Esophagus (tissue), 2 donors: ENCODE results near the gene NAT9. TPM values are rescaled to one million over a fixed set of nuclear protein-coding genes. Genes with fewer than 3 reads are reported as not detected.

Source experiments
- H3K27ac ChIP-seq, 2 donors: one replicate each; pipeline ENCODE4 v1.5.1; 2013; ENCODE audit warnings: low read depth in 2 of 2, mild to moderate bottlenecking in 2 of 2, inconsistent platforms in 1 of 2, low read length in 1 of 2, moderate library complexity in 1 of 2
- H3K27me3 ChIP-seq, 2 donors: one replicate each; pipeline ENCODE4 v1.6.1; 2013; ENCODE audit warnings: low read length in 2 of 2, control low read depth in 1 of 2, mild to moderate bottlenecking in 1 of 2; ENCODE audit not compliant: insufficient read depth in 2 of 2, control insufficient read depth in 1 of 2
- H3K36me3 ChIP-seq, 2 donors: one replicate each; pipeline ENCODE4 v1.6.1; 2013; ENCODE audit warnings: low read length in 1 of 2; ENCODE audit not compliant: control insufficient read depth in 2 of 2, insufficient read depth in 2 of 2
- H3K4me1 ChIP-seq, 2 donors: one replicate each; pipeline ENCODE4 v1.6.1; 2013; ENCODE audit warnings: low read length in 1 of 2; ENCODE audit not compliant: control insufficient read depth in 2 of 2, insufficient read depth in 2 of 2
- H3K4me3 ChIP-seq, 2 donors: one replicate each; pipeline ENCODE4 v1.5.1; 2013; ENCODE audit warnings: low read length in 2 of 2, mild to moderate bottlenecking in 2 of 2, low read depth in 1 of 2, moderate library complexity in 1 of 2
- H3K9me3 ChIP-seq, 2 donors: one replicate each; pipeline ENCODE4 v1.6.1; 2013; ENCODE audit warnings: mild to moderate bottlenecking in 2 of 2, low read depth in 1 of 2, low read length in 1 of 2, moderate library complexity in 1 of 2; ENCODE audit not compliant: control insufficient read depth in 2 of 2, insufficient read depth in 1 of 2
- WGBS, 2 donors: extraction: QIAGEN DNeasy Blood & Tissue Kit; methylation state at CpG; one replicate each; pipeline ENCODE4 v1.1.7; 2013; 5-methylcytosine and 5-hydroxymethylcytosine counted together
- polyA plus RNA-seq, 2 donors: library from polyadenylated mRNA; stranded (reverse); fragments of 200-250 nt; gene quantifications; one replicate each; pipeline ENCODE4 v1.2.3, GENCODE V29; 2013
- donor health status: healthy with polysubstance abuse.
- donor health status: Bipolar disorder and iron deficiency.

The NAT9 gene
- polyA plus RNA-seq, 2 donors, result 19.7 to 25.6 TPM

DNA sequence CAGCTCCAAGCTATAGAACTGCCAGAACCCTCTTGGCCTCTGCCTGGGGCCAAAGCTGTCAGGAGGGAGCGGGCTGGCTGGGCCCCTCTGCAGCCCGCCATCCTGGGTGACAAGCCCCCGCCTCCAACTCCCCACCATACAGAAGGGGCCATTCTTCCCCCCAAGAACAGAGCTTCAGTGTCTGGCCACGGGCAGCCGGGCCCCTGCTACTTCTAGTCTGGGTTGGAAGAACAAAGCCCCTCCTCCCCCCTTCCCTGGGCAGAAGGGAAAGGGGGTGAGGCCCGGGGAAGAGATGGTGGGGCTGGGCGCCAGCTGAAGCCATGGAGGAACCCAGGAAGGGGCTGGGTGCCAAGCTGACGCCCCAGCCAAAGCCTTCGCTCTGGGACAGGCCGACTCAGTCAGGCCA, 9.0 kb downstream of the NAT9 start:
- 59 to 65% methylated on average over 10 of the region's 10 CpGs for WGBS, 2 donors
- no peak overlapping the region for H3K4me3 ChIP-seq
- peaks cover 17 to 24% of the 10 kb centered on the region in 2 donors for H3K4me1 ChIP-seq
- no peaks in the 10 kb centered on the region for H3K9me3 ChIP-seq
- peaks cover 17 to 59% of the 10 kb centered on the region in 2 donors for H3K36me3 ChIP-seq
- peak overlapping the region; percentile 58 to 89 for H3K27ac ChIP-seq
- no peaks in the 10 kb centered on the region for H3K27me3 ChIP-seq

DNA sequence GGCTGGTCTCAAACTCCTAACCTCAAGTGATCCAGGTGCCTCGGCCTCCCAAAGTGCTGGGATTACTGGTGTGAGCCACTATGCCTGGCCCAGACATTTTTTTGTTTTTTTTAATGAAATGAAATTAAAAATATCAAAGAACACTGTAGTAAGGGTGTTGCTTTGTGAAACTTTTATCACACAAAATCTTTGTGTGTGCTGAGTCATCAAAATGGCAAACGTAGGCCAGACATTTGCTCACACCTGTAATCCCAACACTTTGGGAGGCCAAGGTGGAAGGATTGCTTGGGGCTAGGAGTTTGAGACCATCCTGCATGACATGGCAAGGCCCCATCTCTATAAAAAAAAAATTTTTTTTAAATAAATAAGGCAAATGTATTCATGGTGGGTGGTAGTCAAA, 9.7 kb downstream of the NAT9 start:
- WGBS, 2 donors, result 68 to 71% methylated on average over 2 of the region's 2 CpGs
- H3K4me3 ChIP-seq, result no peak overlapping the region
- no peaks in the 10 kb centered on the region for H3K27me3 ChIP-seq
- H3K4me1 ChIP-seq, result peaks cover 20 to 31% of the 10 kb centered on the region in 2 donors
- H3K27ac ChIP-seq, result peak overlapping the region in 1 of 2 donors; percentile 89
- H3K9me3 ChIP-seq, result no peaks in the 10 kb centered on the region
- H3K36me3 ChIP-seq, result peaks cover 15 to 57% of the 10 kb centered on the region in 2 donors

DNA sequence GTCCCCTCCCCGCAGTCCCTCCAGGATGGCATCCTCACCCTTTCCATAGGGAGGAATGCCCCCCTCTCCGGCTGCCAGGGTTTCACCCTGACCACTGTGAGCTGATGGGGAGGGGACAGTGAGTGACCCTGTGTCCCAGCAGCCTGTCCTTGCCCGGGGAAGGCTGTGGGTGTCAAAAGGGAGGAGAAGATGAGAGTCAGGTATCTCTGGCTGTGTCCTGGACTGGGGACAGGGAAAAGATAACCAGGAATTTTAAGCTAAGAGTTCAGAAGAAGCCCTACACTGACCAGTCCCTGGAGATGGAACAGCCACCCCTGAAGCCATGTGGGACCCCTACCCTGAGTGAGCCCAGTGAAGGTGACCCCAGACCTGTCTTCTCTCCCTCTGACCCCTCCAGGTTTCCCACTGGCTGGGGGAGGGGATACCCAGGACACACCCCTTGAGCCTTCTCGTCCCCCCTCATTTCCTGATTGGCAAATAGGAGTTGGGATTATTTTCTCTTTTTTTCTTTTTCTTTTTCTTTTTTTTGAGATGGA, 11.3 kb downstream of the NAT9 start:
- 73 to 86% methylated on average over 4 of the region's 4 CpGs for WGBS, 2 donors
- H3K27ac ChIP-seq, result peak overlapping the region in 1 of 2 donors; percentile 11
- H3K36me3 ChIP-seq, result peaks cover 11 to 42% of the 10 kb centered on the region in 2 donors
- no peaks in the 10 kb centered on the region for H3K9me3 ChIP-seq
- H3K4me3 ChIP-seq, result no peak overlapping the region
- no peaks in the 10 kb centered on the region for H3K27me3 ChIP-seq
- H3K4me1 ChIP-seq, result peaks cover 20 to 41% of the 10 kb centered on the region in 2 donors

DNA sequence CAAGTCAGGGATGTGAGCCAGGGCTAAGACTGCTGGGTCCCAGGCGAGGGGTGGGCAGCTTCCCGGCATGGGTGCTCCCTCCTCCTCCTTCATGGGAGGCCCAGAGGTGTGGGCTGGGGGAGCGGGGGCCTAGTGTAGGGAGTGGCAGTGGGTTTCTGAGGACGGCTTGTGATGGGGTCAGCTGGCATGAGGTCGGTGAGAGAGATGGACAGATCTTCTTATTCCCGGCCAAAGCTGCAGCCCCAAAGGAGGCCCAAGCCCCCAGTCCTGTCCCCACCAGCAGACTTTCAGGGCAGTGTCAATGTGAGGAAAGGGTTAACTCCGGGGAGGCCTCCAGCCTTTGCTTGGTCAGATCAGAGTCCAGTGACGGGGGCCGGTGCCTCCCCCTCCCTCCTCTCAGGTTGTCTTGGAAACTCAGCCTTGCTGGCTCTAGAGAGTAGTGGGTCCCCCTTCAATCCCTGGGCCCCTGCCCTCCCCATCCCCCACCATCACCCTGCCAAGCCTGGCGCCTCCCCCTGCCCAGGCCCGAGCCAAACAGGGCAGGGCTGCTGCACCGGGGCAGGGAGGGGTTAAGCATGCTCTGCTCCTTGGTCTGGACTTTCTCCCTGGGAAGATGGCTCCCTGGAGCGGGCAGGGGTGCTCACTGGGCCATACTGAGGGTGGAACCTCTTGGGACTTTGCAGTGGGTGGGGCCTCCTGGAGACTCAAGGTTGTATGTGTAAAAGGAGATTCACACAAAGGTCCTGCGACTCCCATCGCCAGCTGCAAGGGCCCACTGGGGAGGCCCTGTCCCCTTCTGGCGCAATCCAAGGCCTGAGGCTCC, 12.4 kb downstream of the NAT9 start:
- no peaks in the 10 kb centered on the region for H3K9me3 ChIP-seq
- no peaks in the 10 kb centered on the region for H3K27me3 ChIP-seq
- H3K4me3 ChIP-seq, result no peak overlapping the region
- H3K4me1 ChIP-seq, result peaks cover 22 to 50% of the 10 kb centered on the region in 2 donors
- peaks cover 11 to 38% of the 10 kb centered on the region in 2 donors for H3K36me3 ChIP-seq
- 57 to 66% methylated on average over 16 of the region's 16 CpGs for WGBS, 2 donors
- H3K27ac ChIP-seq, result peak overlapping the region in 1 of 2 donors; percentile 5

DNA sequence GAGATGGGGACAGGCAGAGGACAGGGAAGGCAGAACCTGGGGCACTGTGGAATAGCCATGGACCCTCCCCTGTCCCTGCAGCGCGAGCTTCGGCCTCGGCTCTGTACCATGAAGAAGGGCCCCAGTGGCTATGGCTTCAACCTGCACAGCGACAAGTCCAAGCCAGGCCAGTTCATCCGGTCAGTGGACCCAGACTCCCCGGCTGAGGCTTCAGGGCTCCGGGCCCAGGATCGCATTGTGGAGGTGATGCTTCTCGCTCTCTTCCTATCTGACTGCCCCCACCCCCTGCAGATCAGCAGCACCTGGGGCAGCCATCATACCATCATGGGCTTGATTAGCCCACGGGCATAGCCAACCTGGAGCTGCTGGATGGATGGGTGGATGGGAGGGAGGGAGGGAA, 14.2 kb downstream of the NAT9 start:
- WGBS, 2 donors, result 91 to 92% methylated on average over 11 of the region's 11 CpGs

DNA sequence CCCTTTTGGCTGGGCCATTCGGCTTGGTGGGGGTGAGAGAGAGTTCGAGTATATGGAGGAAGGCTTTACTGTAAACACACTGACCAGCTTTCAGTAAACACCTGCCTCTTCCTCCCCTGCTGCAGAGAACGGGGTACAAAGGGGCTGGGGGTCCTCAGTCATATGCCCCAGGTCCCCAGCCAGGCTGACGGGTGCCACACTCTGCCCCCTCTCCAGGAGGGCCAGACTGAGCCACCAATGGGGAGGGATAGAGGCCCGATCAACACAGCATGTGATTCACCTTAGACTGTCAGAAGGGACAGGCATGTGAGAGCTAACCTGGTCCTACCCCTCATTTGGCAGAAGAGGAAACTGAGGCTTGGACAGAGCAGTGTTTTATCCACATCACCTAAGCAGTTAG, 14.7 kb downstream of the NAT9 start:
- peaks cover 4 to 23% of the 10 kb centered on the region in 2 donors for H3K36me3 ChIP-seq

More for the DNA sequence above, 14.2 kb downstream of the NAT9 start:
- H3K9me3 ChIP-seq, result no peaks in the 10 kb centered on the region
- peak overlapping the region; percentile 88 to 95 for H3K27ac ChIP-seq
- H3K27me3 ChIP-seq, result no peaks in the 10 kb centered on the region
- no peak overlapping the region for H3K4me3 ChIP-seq
- H3K4me1 ChIP-seq, result peaks cover 13 to 56% of the 10 kb centered on the region in 2 donors
- H3K36me3 ChIP-seq, result peaks cover 7 to 24% of the 10 kb centered on the region in 2 donors

DNA sequence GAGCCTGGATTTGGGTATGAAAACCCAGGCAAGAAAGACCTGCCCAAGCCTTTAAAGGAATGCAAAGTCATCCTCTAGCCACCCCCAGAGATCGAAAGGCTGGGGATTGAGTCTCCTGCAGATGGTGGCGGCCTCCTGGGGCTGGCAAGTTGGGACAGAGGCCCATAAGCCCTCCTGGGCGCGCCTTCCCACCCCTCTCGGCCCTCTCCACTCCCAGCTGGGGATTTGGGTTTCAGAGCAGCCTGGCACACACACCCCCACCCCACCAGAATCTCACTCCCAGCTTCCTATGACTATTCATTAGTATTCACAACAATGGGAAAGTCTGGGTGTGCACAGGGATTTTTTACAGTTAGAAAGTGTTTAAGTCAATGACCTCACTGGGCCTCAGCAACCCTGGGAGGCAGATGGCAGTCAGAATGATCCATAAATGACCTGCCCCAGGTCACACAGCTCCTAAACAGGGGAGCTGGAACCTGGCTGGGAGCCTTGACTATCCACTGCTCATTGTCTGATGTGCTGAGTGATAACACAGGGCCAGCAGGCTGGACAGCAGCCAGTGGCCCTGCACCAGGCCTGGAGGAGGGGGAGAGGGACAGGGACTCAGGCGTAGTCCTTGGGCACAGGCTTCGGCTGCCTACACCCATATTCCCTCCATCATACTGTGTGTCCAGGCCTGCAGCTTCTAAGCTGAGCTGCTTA, 15.6 kb downstream of the NAT9 start:
- 48 to 54% methylated on average over 7 of the region's 7 CpGs for WGBS, 2 donors
- H3K9me3 ChIP-seq, result no peaks in the 10 kb centered on the region
- H3K4me3 ChIP-seq, result peak overlapping the region in 1 of 2 donors; percentile 2
- peaks cover 4 to 23% of the 10 kb centered on the region in 2 donors for H3K36me3 ChIP-seq
- peak overlapping the region; percentile 88 to 95 for H3K27ac ChIP-seq
- no peaks in the 10 kb centered on the region for H3K27me3 ChIP-seq
- peaks cover 13 to 56% of the 10 kb centered on the region in 2 donors for H3K4me1 ChIP-seq

More for the DNA sequence above, 14.7 kb downstream of the NAT9 start:
- 62% methylated on average over 5 of the region's 5 CpGs for WGBS, 2 donors
- Histone ChIP-seq H3K9me3 (no peaks in the 10 kb centered on the region), H3K4me3 (no peak overlapping the region), H3K27ac (peak overlapping the region; percentile 88 to 95), H3K27me3 (no peaks in the 10 kb centered on the region), H3K4me1 (peaks cover 13 to 55% of the 10 kb centered on the region in 2 donors)

DNA sequence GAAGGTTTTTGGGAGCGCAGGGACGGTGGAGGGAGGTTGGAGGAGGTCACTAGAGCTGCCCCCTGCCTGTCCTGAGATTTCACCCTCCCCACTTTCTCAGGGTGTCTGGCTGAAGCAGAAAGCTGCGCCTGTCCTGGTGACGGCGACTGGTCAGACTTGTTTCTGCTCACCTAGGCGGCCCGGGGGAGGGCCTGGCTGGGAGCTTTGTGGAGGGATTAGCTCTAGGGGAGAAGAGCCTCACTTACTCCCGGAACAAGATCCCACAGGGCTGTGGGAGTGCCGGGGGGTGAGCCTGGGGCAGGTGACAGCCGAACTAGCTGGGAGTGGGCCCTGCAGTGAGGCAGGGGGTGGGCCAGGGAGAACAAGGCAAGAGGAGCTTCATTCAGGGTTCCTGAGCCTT, 16.2 kb downstream of the NAT9 start:
- Histone ChIP-seq H3K27ac (peak overlapping the region; percentile 88 to 95), H3K4me1 (peaks cover 16 to 62% of the 10 kb centered on the region in 2 donors), H3K9me3 (no peaks in the 10 kb centered on the region), H3K36me3 (peaks cover 4 to 29% of the 10 kb centered on the region in 2 donors), H3K27me3 (no peaks in the 10 kb centered on the region), H3K4me3 (no peak overlapping the region)
- 46 to 47% methylated on average over 10 of the region's 10 CpGs for WGBS, 2 donors

DNA sequence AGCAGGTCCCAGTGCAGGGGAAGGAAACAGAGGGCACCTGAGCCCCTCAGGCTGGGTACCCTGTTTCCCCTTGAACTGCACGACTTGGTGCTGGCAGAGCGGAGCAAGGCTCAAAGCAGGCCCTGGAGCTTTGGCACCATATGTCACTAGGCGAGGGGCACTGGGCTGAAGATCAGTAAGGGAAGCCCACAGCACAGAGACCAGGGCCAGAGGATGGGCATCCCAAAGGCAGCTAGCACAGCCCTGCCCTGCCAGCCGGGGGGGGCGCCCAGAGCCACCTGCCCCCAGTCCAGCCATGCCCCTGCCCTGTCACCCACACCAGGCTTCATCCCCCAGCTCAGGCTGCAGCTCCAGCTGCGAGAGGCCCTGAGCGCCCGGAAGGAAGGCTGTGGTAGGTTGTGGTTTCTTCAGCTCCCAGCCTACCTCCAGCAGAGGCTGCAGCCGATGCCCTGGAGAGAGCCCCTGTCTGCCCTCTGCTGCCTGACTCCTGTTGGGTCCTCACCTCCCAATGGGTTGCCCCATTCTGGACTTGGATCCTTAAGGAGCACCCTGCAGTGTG, 16.8 kb downstream of the NAT9 start:
- Histone ChIP-seq H3K4me3 (peak overlapping the region; percentile 1 to 18), H3K36me3 (peaks cover 4 to 24% of the 10 kb centered on the region in 2 donors), H3K4me1 (peaks cover 16 to 66% of the 10 kb centered on the region in 2 donors), H3K9me3 (no peaks in the 10 kb centered on the region), H3K27ac (peak overlapping the region; percentile 88 to 95), H3K27me3 (no peaks in the 10 kb centered on the region)
- 33 to 47% methylated on average over 9 of the region's 9 CpGs for WGBS, 2 donors
